Measurements from ENCODE around the gene MAGI1. TPM values are rescaled to one million over a fixed set of nuclear protein-coding genes. Genes with fewer than 3 reads are reported as not detected.

Gene MAGI1
- total and polyA plus RNA-seq, 2 donors (not counting 1 experiment from before 2014, with no cell fraction given) = 0.10 to 0.22 TPM

DNA sequence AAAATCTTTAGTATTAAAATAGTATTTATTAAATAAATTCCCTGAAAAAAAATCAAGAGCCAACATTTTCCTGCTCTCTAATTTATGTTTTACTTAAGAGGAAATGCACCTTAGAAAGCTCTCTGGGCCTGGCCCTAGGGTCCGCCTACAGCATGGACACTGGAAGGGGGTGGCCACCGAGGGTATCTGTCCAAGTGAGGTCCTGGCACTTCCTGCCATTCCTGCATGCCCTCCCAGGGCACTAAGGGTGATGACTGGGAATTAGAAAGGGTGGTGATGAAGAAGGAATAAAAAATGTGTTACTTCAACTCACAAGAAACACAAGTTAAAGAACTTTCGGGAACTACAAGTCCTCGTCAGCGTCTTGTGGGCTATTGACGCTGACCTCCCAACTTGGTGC, 92.8 kb downstream of the MAGI1 start:
- 90% methylated on average over 5 of the region's 6 CpGs for WGBS (ENCODE audit: insufficient coverage)
- TF ChIP-seq, protein P1, sequence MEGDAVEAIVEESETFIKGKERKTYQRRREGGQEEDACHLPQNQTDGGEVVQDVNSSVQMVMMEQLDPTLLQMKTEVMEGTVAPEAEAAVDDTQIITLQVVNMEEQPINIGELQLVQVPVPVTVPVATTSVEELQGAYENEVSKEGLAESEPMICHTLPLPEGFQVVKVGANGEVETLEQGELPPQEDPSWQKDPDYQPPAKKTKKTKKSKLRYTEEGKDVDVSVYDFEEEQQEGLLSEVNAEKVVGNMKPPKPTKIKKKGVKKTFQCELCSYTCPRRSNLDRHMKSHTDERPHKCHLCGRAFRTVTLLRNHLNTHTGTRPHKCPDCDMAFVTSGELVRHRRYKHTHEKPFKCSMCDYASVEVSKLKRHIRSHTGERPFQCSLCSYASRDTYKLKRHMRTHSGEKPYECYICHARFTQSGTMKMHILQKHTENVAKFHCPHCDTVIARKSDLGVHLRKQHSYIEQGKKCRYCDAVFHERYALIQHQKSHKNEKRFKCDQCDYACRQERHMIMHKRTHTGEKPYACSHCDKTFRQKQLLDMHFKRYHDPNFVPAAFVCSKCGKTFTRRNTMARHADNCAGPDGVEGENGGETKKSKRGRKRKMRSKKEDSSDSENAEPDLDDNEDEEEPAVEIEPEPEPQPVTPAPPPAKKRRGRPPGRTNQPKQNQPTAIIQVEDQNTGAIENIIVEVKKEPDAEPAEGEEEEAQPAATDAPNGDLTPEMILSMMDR (IDR thresholded peaks at IDR 0.05) = no peak
- no peak for TF ChIP-seq EZH2 (IDR thresholded peaks at IDR 0.05; ENCODE audit: borderline replicate concordance, insufficient read depth, low read depth, low read length, poor library complexity, severe bottlenecking)

GRCh38 chr3:65945480-65945879, 93.2 kb downstream of the MAGI1 start:
- no peaks in the 10 kb centered on the region for H3K79me2 ChIP-seq (ENCODE audit: control insufficient read depth, insufficient read depth, low read length)
- H4K20me1 ChIP-seq (ENCODE audit: control insufficient read depth, insufficient read depth, low read length, poor library complexity, severe bottlenecking) = no peaks in the 10 kb centered on the region
- ATAC-seq (ENCODE audit: low read depth) = no peak
- ChIA-PET CTCF (no interaction called here), POLR2A (no interaction called here)
- TF ChIP-seq EZH2 (IDR thresholded peaks at IDR 0.05; ENCODE audit: borderline replicate concordance, insufficient read depth, low read depth, low read length, poor library complexity, severe bottlenecking) = no peak
- TF ChIP-seq, protein P1 (IDR thresholded peaks at IDR 0.05) = no peak
- H3K4me2 ChIP-seq (replicated peaks; ENCODE audit: low read depth, low read length, poor library complexity, severe bottlenecking) = no peak overlapping the region
- H3K9ac ChIP-seq (ENCODE audit: low read length) = no peak overlapping the region
- H3K27me3 ChIP-seq (replicated peaks in 1 of 4; ENCODE audit: control extremely low read depth in 1 of 4, control insufficient read depth in 3 of 4, insufficient read depth in 4 of 4, low read length in 3 of 4) = no peaks in the 10 kb centered on the region
- Mint-ChIP-seq H3K27ac (no peak overlapping the region), H3K9me3 (ENCODE audit: insufficient read depth) (no peaks in the 10 kb centered on the region), H3K4me3 (no peak overlapping the region), H3K27me3 (no peaks in the 10 kb centered on the region), H3K4me1 (no peaks in the 10 kb centered on the region)
- no peaks in the 10 kb centered on the region for H3K36me3 ChIP-seq (replicated peaks in 1 of 2; ENCODE audit: control extremely low read depth in 1 of 2, control insufficient read depth in 1 of 2, extremely low read depth in 1 of 2, insufficient read depth in 2 of 2, low read length in 1 of 2)
- no peak overlapping the region for H2AFZ ChIP-seq (ENCODE audit: insufficient read depth, low read depth, low read length, poor library complexity, severe bottlenecking)
- WGBS (ENCODE audit: insufficient coverage) = no CpG with 5 or more reads among the region's 3 CpGs
- no peaks in the 10 kb centered on the region for H3K4me1 ChIP-seq (ENCODE audit: control insufficient read depth in 2 of 2, insufficient read depth in 2 of 2, low read length in 2 of 2)
- no peak for DNase-seq
- intact Hi-C loops (cut with micrococcal nuclease) = no loop called here
- no peak overlapping the region for H3K27ac ChIP-seq (ENCODE audit: low read length in 2 of 2)
- H3K4me3 ChIP-seq (ENCODE audit: control extremely low read depth in 1 of 5, extremely low read depth in 1 of 5, insufficient read depth in 1 of 5, low read depth in 2 of 5, low read length in 4 of 5) = no peak overlapping the region
- H3K9me3 ChIP-seq (ENCODE audit: control extremely low read depth in 1 of 3, control insufficient read depth in 2 of 3, insufficient read depth in 1 of 3, low read length in 2 of 3) = no peaks in the 10 kb centered on the region

More for the DNA sequence above, 92.8 kb downstream of the MAGI1 start:
- no peaks in the 10 kb centered on the region for H3K4me1 Mint-ChIP-seq
- H3K27me3 Mint-ChIP-seq = no peaks in the 10 kb centered on the region
- no peak overlapping the region for H3K27ac Mint-ChIP-seq
- CTCF ChIA-PET = no interaction called here
- Histone ChIP-seq H3K4me1 (ENCODE audit: control insufficient read depth in 2 of 2, insufficient read depth in 2 of 2, low read length in 2 of 2) (no peaks in the 10 kb centered on the region), H3K4me2 (replicated peaks; ENCODE audit: low read depth, low read length, poor library complexity, severe bottlenecking) (no peak overlapping the region), H3K9me3 (ENCODE audit: control extremely low read depth in 1 of 3, control insufficient read depth in 2 of 3, insufficient read depth in 1 of 3, low read length in 2 of 3) (no peaks in the 10 kb centered on the region), H3K9ac (ENCODE audit: low read length) (no peak overlapping the region), H3K27me3 (replicated peaks in 1 of 4; ENCODE audit: control extremely low read depth in 1 of 4, control insufficient read depth in 3 of 4, insufficient read depth in 4 of 4, low read length in 3 of 4) (no peaks in the 10 kb centered on the region), H2AFZ (ENCODE audit: insufficient read depth, low read depth, low read length, poor library complexity, severe bottlenecking) (no peak overlapping the region), H4K20me1 (ENCODE audit: control insufficient read depth, insufficient read depth, low read length, poor library complexity, severe bottlenecking) (no peaks in the 10 kb centered on the region), H3K79me2 (ENCODE audit: control insufficient read depth, insufficient read depth, low read length) (no peaks in the 10 kb centered on the region), H3K4me3 (ENCODE audit: control extremely low read depth in 1 of 5, extremely low read depth in 1 of 5, insufficient read depth in 1 of 5, low read depth in 2 of 5, low read length in 4 of 5) (no peak overlapping the region), H3K36me3 (replicated peaks in 1 of 2; ENCODE audit: control extremely low read depth in 1 of 2, control insufficient read depth in 1 of 2, extremely low read depth in 1 of 2, insufficient read depth in 2 of 2, low read length in 1 of 2) (no peaks in the 10 kb centered on the region), H3K27ac (ENCODE audit: low read length in 2 of 2) (no peak overlapping the region)
- H3K4me3 Mint-ChIP-seq = no peak overlapping the region
- DNase-seq (no peak), ATAC-seq (ENCODE audit: low read depth) (no peak)
- POLR2A ChIA-PET = no interaction called here
- H3K9me3 Mint-ChIP-seq (ENCODE audit: insufficient read depth) = no peaks in the 10 kb centered on the region
- intact Hi-C loops (cut with micrococcal nuclease) = no loop called here
